Measurements from ENCODE around the gene MOG. TPM values are rescaled to one million over a fixed set of nuclear protein-coding genes. Genes with fewer than 3 reads are reported as not detected.

Gene MOG
- polyA plus RNA-seq, 2 of the 4 experiments (the other 2 are of a cell fraction), result not detected

DNA sequence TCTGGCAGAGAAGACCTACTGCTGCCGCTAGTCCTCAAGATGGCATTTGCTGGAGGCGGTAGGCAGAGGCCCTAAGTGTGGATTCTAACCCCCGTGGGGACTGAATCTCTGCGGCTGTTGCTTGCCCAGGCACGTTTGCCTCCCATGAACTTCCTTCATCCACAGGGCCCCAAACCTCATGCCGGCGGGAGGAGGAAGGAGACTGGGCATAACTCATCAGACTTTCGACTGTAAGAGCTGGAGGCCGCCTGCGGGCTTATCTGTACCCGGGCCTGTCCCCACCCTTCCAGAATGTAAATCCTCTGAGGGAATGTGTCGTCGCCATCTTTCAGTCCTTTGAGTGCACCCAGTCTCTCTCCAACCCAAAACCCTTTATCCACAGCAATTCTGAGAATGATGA, 23.1 kb downstream of the MOG start (continued):
- TF ChIP-seq HEYL (CRISPR knock-in tag; IDR thresholded peaks at IDR 0.05) (no peak), ESRRA (IDR thresholded peaks at IDR 0.05; ENCODE audit: borderline replicate concordance, low read length) (no peak)

DNA sequence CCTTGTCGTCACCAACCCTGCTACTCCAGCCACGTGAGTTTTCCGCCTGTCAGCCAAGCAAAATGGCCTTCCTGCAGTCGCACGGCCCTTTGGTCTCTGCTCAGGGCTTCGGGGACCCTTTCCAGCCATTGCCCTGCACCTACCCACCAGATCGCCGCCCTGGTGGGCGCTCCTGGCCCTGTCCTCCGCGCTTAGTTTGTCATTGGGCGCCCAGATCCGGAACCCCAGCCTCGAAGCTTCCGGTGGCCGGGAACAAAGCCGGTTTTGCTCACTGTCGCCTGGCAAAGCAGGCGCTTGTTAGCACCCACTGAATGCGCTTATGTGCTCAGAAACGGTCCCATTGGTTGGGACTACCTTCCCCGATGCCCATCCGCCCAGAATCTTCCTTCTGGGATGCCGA, 23.5 kb downstream of the MOG start:
- Histone ChIP-seq H3K4me3 (no peak overlapping the region), H3K4me2 (no peak overlapping the region), H3K4me1 (peaks cover 14% of the 10 kb centered on the region; the same call in 1 of the 3 replicates), H3K27ac (no peak overlapping the region), H3K9me3 (no peaks in the 10 kb centered on the region)
- WGBS (ENCODE audit: missing lambda C conversion rate), result 78% methylated on average over 24 of the region's 24 CpGs
- POLR2A ChIA-PET, result no interaction called here
- ATAC-seq (no peak), FAIRE-seq (no peak), DNase-seq (ENCODE audit: low read depth in 1 of 2, low spot score in 1 of 2) (no peak)
- CTCF ChIA-PET, result no interaction called here
- no peak for TF ChIP-seq RARB (CRISPR knock-in tag; IDR thresholded peaks at IDR 0.05)

DNA sequence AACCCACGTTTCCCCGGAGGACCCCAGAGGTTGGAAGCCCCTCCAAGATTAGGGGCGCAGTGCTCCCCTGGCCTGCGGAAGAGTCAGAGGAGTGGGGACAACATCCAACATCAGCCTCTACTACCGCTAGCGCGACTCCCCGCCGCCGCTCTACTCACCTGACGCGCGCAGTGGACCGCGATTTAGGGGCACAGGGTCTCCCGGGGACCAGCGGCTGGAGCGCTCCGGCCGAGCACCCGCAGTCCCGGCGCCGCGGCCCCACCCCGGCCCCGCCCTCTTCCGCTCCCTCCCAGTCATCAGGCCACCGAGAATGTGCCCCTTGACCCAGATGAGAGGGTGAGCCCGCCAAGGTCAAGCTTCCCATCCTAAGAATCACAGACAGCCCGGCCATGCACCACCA, 24.0 kb downstream of the MOG start, which contains the start of gene ZFP57:
Gene ZFP57 (minus strand): TSS at position 249 of the 400 bp plus-strand sequence. CDS start 4,149 bp downstream, outside the sequence.
- DNase-seq (ENCODE audit: low read depth in 1 of 2, low spot score in 1 of 2) (no peak), FAIRE-seq (no peak), ATAC-seq (no peak)
- Histone ChIP-seq H3K9me3 (no peaks in the 10 kb centered on the region), H3K27ac (no peak within 1 kb of the TSS), H3K4me1 (peaks cover 14% of the 10 kb centered on the region; the same call in 1 of the 3 replicates), H3K4me2 (no peak within 1 kb of the TSS), H3K4me3 (no peak within 1 kb of the TSS)
- TF ChIP-seq PHF8 (IDR thresholded peaks at IDR 0.05; ENCODE audit: borderline replicate concordance, low read depth) (no peak), MYC (IDR thresholded peaks at IDR 0.05; ENCODE audit: borderline replicate concordance, low read length) (no peak), HEYL (CRISPR knock-in tag; IDR thresholded peaks at IDR 0.05) (no peak), HOXA7 (CRISPR knock-in tag; IDR thresholded peaks at IDR 0.05) (no peak), FOSB (CRISPR knock-in tag; IDR thresholded peaks at IDR 0.05) (no peak), HOXB13 (CRISPR knock-in tag; IDR thresholded peaks at IDR 0.05; ENCODE audit: low read depth) (no peak), CHD4 (IDR thresholded peaks at IDR 0.05; ENCODE audit: borderline replicate concordance) (no peak), NR3C1 (IDR thresholded peaks at IDR 0.05) (no peak), TFCP2L1 (CRISPR knock-in tag; IDR thresholded peaks at IDR 0.05) (no peak), MAZ (IDR thresholded peaks at IDR 0.05; ENCODE audit: borderline replicate concordance, low read depth, low read length) (no peak), CBX2 (IDR thresholded peaks at IDR 0.05; ENCODE audit: borderline replicate concordance, low read depth) (no peak), SMC3 (IDR thresholded peaks at IDR 0.05) (no peak), POLR2AphosphoS2 (conservative IDR thresholded peaks at IDR 0.05; ENCODE audit: low read length) (no peak)
- TF ChIP-seq, protein P1, sequence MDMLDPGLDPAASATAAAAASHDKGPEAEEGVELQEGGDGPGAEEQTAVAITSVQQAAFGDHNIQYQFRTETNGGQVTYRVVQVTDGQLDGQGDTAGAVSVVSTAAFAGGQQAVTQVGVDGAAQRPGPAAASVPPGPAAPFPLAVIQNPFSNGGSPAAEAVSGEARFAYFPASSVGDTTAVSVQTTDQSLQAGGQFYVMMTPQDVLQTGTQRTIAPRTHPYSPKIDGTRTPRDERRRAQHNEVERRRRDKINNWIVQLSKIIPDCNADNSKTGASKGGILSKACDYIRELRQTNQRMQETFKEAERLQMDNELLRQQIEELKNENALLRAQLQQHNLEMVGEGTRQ (IDR thresholded peaks at IDR 0.05), result no peak
- TF ChIP-seq, protein P2, sequence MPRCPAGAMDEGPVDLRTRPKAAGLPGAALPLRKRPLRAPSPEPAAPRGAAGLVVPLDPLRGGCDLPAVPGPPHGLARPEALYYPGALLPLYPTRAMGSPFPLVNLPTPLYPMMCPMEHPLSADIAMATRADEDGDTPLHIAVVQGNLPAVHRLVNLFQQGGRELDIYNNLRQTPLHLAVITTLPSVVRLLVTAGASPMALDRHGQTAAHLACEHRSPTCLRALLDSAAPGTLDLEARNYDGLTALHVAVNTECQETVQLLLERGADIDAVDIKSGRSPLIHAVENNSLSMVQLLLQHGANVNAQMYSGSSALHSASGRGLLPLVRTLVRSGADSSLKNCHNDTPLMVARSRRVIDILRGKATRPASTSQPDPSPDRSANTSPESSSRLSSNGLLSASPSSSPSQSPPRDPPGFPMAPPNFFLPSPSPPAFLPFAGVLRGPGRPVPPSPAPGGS (IDR thresholded peaks at IDR 0.05), result no peak
- WGBS (ENCODE audit: missing lambda C conversion rate), result 82% methylated on average over 8 of the region's 31 CpGs
- CTCF ChIA-PET, result interaction anchor here (0.9 kb wide), 1 partner anchor 16 kb away, joined by 3 read pairs; no protein-coding TSS in a partner anchor
- POLR2A ChIA-PET, result no interaction called here

DNA sequence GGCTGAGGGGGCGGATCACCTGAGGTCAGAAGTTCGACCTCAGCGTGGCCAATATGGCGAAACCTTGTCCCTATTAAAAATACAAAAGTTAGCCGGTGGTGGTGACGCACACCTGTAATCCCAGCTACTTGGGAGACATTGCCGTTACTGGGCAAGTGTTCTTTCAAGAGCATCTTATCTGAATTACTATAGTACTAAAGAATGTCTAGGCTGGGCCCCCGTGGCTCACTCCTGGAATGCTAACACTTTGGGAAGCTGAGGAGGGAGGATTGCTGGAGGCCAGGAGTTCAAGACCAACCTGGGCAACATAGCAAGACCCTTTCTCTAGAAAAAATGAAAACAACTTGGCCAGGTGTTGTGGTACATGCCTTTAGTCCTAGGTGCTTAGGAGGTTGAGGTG, 24.9 kb downstream of the MOG start:
- H3K4me3 ChIP-seq, result no peak overlapping the region
- no peak overlapping the region for H3K27ac ChIP-seq
- POLR2A ChIA-PET, result no interaction called here
- CTCF ChIA-PET, result interaction anchor here (0.7 kb wide), 1 partner anchor 18 kb away, joined by 5 read pairs; no protein-coding TSS in a partner anchor
- 57% methylated on average over 8 of the region's 8 CpGs for WGBS (ENCODE audit: missing lambda C conversion rate)
- ATAC-seq, result no peak
- TF ChIP-seq, protein P1 (IDR thresholded peaks at IDR 0.05), result no peak
- TF ChIP-seq, protein P3, sequence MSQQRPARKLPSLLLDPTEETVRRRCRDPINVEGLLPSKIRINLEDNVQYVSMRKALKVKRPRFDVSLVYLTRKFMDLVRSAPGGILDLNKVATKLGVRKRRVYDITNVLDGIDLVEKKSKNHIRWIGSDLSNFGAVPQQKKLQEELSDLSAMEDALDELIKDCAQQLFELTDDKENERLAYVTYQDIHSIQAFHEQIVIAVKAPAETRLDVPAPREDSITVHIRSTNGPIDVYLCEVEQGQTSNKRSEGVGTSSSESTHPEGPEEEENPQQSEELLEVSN (IDR thresholded peaks at IDR 0.05; ENCODE audit: borderline replicate concordance, low read depth), result no peak
- TF ChIP-seq POLR2AphosphoS2 (conservative IDR thresholded peaks at IDR 0.05; ENCODE audit: low read length) (no peak), GATA3 (IDR thresholded peaks at IDR 0.05; ENCODE audit: borderline replicate concordance) (no peak), FOSB (CRISPR knock-in tag; IDR thresholded peaks at IDR 0.05) (no peak), EP300 (IDR thresholded peaks at IDR 0.05) (no peak), MYC (IDR thresholded peaks at IDR 0.05; ENCODE audit: borderline replicate concordance, low read length) (no peak), ESRRA (IDR thresholded peaks at IDR 0.05; ENCODE audit: borderline replicate concordance, low read length) (no peak), CEBPB (IDR thresholded peaks at IDR 0.05) (no peak), RARB (CRISPR knock-in tag; IDR thresholded peaks at IDR 0.05) (no peak), TP53 (CRISPR knock-in tag; IDR thresholded peaks at IDR 0.05) (no peak), RNF2 (IDR thresholded peaks at IDR 0.05; ENCODE audit: borderline replicate concordance, low read depth) (no peak), HEYL (CRISPR knock-in tag; IDR thresholded peaks at IDR 0.05) (no peak), KDM1A (IDR thresholded peaks at IDR 0.05; ENCODE audit: low read depth) (no peak), CBX8 (IDR thresholded peaks at IDR 0.05) (no peak)
- TF ChIP-seq, protein P4, sequence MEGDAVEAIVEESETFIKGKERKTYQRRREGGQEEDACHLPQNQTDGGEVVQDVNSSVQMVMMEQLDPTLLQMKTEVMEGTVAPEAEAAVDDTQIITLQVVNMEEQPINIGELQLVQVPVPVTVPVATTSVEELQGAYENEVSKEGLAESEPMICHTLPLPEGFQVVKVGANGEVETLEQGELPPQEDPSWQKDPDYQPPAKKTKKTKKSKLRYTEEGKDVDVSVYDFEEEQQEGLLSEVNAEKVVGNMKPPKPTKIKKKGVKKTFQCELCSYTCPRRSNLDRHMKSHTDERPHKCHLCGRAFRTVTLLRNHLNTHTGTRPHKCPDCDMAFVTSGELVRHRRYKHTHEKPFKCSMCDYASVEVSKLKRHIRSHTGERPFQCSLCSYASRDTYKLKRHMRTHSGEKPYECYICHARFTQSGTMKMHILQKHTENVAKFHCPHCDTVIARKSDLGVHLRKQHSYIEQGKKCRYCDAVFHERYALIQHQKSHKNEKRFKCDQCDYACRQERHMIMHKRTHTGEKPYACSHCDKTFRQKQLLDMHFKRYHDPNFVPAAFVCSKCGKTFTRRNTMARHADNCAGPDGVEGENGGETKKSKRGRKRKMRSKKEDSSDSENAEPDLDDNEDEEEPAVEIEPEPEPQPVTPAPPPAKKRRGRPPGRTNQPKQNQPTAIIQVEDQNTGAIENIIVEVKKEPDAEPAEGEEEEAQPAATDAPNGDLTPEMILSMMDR (IDR thresholded peaks at IDR 0.05), result no peak
- TF ChIP-seq, protein P5, sequence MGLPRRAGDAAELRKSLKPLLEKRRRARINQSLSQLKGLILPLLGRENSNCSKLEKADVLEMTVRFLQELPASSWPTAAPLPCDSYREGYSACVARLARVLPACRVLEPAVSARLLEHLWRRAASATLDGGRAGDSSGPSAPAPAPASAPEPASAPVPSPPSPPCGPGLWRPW (IDR thresholded peaks at IDR 0.05), result no peak
- FAIRE-seq, result no peak
- no peak for DNase-seq (ENCODE audit: low read depth in 1 of 2, low spot score in 1 of 2)
- H3K4me2 ChIP-seq, result no peak overlapping the region
- H3K9me3 ChIP-seq, result no peaks in the 10 kb centered on the region
- peaks cover 14% of the 10 kb centered on the region; the same call in 1 of the 3 replicates for H3K4me1 ChIP-seq
